Stimulated activated CD4-positive, alpha-beta T cell treated with anti-CD3 and anti-CD28 coated beads, Interleukin-15, amount 100 ng/mL, for 48 hours (primary cell): ENCODE data around the gene NIPAL4.

Source experiments
- DNase-seq, 2 donors: peaks; one replicate each; pipeline ENCODE4 v3.0.0-alpha.2; 2020; ENCODE audit warnings: low read depth in 2 of 2

The NIPAL4 gene

DNA sequence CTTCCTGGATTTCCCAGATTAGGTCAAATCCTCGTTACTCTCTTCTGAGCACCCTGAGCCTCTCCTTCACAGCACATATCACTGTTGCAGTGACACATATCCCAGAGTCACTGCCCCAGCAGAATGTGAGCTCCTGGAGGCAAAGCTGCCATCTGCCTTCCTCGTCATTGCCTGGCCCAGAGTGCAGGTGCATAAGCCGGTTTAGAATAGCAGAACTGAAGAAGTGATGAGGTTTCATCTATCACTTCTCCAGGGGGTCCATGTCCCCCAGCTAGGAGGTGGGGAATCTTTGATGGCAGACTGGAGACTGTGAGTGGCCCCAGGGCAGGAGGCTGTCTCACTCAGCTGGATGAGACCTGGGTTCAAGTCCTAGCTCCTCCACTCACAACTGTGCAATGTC, 25.8 kb downstream of the NIPAL4 start:
- DNase-seq = no peak

DNA sequence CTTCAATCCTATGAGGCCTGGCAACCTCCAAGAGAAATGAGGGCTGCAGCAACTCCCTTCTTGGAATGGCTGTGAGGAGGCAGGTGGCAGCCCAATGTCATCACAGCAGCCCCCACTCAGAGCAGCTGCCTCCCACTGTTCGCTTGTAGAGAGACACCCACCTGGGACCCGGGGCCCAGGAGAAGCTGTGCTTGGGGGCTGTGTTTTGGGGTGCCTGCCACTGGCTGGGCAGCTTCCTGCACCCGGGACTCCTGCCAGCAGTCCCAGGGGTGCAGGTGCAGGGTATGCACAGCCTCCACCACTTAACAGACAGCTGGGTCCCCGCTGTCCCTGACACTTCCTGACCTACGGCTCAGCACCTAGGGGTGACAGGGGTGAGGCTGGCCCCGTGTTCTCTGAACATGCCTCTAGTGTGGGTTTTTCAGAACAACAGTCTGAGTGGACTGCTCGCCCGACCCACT, 26.2 kb downstream of the NIPAL4 start:
- DNase-seq = no peak

DNA sequence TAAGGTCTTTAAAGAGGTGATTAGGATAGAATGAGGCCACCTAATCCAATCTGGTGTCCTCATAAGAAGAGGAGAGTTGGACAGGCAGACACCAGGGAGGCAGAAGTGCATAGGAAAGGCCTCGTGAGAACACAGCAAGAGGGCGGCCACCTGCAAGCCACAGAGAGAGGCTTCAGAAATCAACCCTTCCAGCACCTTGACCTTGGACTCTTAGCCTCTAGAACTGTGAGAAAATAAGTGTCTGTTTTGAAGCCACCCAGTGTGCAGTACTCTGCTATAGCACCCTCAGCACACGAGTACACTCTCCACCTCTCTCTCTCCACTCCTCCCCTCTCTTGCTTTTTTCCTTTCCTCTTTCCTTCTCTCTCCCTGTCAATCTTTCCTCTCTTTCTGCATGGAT, 26.8 kb downstream of the NIPAL4 start:
- DNase-seq = no peak

DNA sequence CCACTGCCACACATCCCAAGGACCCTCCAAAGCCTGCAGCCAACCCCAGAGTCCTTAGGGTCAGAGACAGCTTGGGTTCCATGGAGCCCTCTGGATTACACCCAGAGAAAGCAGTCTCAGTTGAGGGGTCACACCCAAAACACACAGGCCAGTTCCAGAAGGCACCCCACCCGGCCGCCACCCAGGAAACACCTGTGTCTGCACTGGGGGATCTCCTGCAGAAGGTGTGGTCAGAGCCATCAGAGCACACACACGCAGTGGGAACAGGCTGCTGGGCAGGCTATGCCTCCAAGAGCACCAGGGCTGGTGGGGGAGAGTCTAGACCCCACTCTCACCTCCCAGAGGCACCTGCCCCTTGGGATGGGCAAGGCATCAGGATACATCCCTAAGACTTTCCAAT, 27.3 kb downstream of the NIPAL4 start:
- DNase-seq = no peak

DNA sequence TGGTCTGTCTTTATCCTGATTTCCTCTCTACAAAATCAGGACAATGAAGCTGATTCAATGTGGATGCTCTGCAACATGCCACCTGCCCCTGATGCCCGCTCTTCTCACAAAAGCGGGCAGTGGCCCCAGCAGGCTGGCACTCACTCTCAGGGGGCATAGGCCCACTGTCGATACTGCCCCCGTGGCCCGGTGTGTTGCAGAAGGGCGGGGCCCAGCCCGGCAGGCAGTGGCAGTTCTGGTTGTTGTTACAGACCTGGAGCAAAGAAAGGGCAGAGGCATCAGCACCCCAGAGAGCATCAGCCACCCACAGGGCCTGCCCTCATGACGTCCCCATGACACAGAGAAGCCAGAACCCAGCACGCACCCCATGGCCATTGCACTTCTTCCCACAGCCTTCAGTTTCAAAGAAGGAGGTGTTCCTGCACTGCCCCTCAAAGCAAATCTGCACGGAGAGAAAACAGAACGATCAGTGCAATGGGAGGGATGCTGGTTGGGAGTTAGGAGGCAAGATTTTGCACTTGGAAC, 31.5 kb downstream of the NIPAL4 start:
- DNase-seq = no peak

DNA sequence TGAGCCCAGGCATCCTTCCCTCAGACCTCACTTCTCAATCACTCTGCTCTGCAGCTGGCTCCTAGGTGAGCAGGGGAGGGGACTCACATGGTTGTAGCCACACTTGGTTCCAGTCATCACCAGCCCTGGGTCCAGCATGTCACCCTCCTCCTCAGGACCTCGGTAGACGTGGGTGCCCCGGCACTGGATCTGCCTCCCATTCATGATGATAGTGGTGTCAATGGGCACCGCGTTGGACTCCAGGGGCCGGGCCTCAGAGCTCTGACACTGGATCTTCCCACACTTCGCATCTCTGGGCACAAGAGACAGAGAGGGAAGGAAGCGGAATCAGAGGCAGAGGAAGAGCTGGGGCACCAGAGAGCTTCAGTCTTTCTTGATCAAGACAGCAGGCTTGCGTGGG, 32.9 kb downstream of the NIPAL4 start:
- no peak for DNase-seq

DNA sequence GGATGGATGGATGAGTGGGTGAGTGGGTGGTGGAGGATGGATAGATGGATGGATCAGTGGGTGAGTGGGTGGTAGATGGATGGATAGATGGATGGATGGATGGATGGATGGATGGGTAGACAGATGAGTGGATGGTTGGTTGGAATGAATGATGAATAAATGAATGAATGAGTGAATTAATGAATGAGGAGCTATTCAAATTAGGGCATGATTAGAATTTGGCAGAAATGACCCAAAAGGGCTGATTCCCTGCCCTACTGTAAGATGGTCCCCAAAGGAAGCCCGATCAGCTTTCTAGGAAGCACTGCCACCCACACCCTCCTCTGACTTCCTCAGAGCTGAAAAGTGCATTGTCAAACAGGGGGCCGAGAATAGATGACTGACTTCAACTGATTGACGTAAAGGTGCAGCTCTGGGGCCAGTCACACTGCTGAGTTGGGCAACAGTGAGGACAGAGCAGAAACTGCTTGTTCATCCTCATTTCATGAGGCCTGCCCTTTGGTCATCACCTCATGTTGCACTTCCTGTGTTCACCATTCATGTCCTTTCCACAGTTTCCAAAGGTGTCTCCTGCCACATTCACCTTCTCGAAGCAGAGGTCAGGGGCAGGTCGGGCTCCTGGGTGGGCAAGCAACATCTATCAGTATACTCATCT, 34.3 kb downstream of the NIPAL4 start:
- DNase-seq = no peak

DNA sequence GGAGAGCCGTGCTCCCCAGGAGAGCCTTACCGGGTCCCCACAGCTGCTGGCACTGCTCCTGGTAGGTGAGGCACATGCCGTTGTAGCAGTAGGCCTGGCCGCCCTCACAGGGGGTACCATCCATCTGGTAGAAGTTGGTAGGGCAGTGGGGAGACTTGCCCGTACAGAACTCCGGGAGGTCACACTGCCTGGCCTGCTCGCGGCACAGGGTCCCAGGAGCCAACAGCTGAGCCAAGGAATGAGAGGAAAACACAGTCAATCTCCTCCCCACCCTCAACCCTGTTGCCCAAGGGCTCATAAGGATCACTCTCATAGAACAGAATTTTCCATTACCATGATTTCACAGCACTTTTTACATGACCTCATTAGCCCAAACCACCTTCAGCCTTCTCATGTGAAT, 36.9 kb downstream of the NIPAL4 start:
- no peak for DNase-seq

DNA sequence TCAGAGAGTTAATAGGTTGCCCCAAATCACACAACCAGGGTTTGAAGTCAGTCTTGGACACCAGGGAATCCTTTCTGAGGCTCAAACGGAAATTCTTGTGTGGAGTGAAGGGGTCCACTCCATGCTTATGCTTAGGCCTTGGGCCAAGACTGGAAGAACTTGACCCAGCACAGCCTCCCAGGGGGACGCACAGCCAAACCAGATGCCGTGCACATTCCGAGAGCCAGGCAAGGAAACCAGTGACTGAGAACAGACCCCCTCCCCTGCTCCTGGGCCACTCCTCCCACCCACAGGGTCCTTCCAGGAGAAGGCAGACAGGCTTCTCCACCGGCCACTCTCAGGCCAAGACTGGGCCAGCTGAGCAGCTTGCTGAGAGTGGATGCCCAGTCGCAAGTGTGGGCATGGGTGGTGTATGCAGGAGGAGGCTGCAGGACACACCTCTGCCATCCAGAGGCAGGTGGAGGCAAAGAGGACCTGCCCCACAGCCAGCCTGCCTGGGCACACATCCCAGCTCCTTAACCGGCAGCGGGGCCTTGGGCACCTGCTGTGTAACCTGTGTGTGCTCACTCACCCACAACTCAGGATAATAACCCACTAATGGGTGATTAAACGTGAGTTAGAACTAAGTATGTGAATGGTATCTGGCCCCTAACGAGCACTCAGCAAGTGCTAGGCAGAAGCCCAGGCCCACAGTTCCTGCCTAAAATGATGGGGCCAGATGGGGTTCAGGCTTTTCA, 38.0 kb downstream of the NIPAL4 start:
- no peak for DNase-seq

DNA sequence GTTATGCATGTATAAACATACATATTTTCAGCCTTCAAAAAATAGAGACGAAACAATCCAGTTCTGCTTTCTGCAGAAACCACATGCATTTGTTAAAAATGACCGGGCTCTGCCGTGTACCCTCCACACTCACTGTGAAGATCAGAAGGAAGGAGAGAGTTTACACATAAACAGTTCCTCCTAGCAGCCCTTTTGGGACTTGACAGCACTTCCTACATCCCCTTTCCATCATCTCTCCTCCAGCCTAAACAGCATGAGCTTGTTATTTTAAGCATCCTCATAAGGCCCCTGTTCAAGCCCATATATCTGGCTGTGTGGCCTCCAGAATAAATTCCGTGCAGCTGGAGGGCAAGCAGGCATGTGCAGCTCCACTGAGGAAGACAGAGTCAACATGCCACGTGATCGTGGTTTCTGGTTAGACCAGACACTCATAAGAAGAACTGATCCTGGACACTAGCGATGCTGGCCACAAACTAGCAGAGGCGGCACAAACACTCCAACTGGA, 42.2 kb downstream of the NIPAL4 start:
- no peak for DNase-seq

DNA sequence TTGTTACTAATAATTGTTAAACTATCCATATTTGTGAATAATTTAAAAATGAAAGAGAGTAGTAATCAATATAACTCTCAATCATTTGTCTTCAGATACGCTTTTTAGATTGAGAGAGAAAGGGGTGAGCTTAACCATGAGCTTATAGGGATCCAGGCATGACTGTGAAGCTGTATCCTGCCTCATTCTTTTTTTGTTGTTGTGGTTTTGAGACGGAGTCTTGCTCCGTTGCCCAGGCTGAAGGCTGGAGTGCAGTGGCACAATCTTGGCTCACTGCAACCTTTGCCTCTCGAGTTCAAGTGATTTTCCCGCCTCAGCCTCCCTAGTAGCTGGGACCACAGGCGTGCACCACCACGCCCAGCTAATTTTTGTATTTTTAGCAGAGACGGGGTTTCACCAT, 44.0 kb downstream of the NIPAL4 start:
- DNase-seq = no peak

DNA sequence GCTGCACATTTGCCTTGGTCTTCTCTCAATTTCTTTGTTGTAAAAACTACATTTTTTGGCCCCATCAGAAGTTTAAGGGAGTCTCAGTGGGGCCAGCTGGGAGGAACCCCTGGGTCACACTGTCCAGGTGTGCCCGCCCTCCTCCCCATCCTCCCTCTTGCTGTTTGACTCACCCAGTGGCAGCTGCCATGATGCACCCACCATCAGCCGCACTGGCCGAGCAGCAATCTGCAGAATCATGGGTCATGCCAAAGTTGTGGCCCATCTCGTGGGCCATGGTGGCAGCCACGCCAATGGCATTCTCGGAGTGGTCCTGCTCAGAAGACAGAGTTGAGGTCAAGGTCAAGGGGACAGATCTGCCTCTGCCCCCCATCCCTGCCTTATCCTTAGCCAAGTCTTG, 45.5 kb downstream of the NIPAL4 start:
- DNase-seq = no peak

DNA sequence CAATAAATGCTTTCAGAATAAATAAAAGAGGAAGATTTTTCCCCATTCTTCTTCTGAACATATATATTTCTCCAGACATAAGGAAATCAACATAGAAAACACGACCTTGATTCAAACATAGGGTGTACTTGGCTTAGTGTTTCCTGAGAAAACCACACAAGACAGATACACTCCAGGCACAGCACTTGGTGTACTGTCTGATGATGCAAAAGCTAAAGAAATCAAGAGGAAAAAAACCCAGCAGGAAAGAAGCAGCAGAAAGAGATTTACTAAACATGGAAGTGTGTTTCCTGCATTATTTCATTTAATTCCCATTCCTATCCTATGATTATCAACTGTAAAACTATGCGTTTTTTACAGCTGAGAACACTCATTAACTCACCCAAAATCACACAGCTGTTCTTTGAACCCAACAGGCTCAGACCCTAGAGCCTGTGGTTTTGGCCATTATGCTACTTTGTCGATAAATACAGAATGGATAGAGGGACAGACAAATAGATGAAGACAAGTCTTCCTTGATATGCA, 46.1 kb downstream of the NIPAL4 start:
- no peak for DNase-seq

DNA sequence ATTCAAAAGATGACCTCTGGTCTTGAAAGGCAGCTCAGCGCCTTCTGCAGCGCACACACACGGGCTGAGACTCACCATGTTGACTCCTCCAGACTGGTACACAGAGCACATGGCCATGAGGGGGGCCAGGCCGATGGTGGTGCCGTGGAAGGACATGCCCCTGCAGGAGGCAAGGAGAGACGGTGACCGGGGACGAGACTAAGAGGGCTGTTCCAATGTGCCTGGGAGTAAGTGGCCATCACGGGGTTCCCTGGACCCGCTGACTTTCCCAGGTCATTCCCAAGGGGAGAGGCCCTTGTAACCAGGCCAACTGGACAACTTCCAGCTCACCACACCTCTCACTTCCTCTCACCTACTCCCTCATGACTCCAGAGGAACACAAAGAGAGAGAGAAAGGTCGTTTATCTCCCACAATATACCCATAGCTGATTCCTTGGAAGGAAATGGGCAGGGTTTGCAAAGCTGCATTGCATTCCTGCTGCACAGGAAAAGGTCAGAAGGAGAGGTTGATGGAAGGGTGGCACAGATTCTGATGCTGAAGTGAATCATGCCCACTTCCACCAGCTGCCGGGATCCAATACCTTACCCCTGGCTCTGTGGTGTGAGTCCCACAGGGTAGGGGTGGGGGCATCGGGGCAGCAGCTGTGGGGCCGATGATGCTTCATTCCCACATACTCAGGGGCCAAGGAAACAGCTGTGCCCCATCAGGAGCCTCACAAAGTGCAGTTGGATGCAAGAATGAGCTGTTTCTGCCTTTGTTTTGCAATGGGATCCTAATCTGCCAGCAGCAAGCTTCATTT, 47.2 kb downstream of the NIPAL4 start:
- no peak for DNase-seq

DNA sequence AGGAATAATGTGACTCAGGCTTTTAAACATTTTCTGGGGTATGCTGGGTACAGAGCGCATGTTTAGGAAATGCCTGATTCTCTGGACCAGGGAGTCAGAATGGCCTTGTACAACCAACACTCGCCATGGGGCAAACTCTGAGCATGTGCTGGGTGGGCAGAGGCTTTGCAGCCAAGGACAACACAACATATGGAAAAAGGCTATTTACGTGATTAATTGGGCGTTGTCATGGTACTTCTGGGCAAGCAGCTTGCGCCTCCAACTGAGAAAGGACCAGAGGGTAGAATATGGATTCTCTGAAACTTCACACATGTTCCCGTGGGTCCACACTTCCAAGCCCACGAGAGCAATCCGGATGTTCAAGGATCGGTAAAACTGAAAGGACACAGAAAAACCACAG, 49.1 kb downstream of the NIPAL4 start:
- DNase-seq = no peak

DNA sequence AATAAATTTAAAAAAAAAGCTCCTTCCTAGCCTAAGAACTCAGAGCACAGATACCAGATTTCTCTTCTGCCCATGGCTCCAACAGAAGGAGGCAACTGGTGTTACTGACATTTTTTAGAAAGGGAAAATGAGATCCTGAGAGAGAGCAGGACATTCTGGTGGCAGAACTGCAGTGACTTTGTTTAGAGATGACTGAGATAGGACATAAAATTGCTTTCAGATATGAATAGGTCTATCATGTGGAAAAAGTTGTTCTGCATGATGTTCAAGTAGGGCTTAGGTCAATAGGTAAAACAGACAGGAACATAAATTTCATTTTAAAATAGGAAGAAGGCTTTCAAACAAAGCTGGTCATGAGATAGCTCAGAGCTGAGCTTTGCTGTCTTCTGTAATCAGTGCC, 49.6 kb downstream of the NIPAL4 start:
- DNase-seq = no peak

DNA sequence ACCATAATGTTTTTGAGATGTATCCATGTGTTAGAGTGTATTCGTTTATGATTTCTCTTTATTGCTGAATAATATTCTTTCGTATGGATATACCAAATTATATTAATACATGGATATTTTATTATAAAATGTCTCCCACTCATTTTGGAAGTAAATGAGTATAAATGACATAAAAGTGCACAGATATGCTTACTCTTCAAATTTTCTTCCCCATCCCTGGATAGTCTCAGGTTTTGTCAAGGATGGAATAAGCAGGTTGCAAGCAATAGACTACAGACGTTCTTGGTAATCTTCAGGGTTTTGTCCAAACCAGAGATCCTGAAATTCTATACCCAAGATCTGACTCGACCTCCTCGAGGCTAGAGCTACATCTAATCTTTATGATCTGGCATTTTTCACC, 50.7 kb downstream of the NIPAL4 start:
- DNase-seq = no peak

DNA sequence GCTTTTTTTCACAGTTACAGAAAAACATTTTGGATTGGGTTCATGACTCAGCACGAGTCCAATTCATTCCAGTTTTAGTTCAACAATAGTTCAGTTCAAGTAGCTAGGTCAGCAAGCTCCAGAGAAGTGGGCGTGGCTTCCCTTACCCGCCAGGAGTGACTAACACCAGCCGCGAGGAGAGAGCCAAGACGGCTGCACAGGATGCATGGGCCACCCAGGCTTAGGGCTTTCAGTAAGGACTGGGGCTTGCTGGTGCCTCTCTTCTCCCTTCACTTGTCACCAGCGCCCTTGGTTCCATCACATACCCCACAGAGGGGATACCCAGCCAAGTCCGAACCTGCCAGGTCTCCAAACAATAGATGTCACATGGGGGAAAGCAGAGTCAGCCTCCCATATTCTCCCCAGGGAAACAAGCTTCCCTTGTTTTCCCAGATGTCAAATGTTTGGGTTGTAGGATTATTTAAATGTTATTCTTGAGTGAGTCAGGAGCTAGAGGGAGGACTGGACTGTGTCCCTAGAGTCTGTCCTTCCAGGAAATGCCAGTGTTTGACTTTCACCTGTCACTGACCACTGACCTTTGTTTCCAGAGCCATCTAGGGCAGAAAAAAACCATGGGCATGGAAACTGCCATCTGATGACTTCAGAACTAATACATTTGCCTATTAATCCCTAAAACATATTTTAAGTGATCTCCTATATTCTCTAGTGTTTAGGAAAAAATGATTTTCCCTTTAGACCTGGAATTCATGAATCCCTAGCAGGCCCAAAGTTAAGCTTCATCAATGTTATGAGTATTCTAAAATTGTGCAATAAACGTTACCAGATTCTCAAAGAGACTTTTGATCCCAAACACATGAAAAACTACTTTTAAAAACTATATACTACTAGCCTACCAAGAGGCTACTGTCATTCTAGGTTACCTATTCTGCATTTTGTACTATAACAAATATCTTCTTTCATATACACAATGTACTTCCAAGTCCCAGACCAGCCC, 51.9 kb downstream of the NIPAL4 start:
- DNase-seq = peak; percentile 33 to 42

DNA sequence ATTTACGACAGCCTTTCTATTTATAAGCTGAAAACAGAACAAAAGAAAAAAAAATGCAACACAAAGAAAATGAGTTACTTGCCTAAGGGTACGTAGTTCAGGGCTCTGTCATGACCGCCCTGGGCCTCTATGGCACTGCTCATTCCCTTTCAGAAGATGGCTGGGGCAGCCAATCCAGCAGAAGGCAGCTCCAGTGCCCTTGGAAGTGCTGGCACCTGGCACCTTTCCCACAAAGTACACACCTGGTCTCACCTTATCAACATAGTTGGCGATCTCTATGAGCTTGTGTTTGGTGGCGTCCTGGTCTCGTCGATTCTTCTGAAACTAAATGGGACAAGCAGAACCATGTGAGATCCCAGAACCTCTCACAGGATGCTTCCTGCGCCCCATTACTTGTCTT, 53.2 kb downstream of the NIPAL4 start:
- DNase-seq = no peak

DNA sequence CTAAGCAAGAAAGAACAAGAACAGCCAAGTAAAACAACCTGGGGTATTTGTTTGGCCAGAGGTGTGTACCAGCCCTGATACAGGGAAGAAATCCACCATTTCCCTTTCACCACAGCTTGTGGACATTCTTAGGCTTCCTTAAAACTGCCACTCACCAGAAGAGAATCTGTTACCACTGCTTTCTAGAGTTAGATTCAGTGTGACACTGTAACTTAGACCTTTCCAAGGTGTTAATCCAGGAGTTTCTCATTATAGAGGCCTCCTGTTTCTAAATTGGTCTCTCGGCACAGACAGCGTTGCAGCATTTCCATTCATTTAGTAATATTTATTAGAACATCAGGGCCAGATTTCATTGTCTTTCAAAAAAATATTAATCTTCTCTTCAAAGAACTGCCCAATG, 55.0 kb downstream of the NIPAL4 start:
- no peak for DNase-seq

DNA sequence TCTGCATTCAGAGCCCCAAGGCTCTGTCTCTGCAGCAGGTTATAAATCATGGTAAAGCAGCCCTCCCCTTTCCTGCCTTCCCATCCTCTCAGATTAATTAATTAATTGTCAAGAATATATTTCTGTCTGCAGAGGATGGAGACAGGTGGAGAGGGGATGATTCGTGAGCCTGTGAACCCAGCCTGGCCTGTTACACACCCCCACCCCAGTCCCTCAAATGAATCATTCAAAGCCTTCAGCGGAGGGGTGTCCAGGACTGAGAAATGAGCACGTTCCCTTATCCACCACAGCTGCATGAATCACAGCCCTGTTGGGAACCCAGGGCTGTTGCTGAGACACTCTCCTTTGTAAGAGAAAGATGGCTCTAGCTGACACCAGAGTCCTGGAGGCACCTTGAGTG, 56.0 kb downstream of the NIPAL4 start:
- peak; percentile 40 to 50 for DNase-seq
